CD1c-positive myeloid dendritic cell (primary cell): Measurements from ENCODE around the gene GALNS.
A peak's percentile ranks its signal among the peaks of the same experiment; 100 is the strongest.

Experiments
- DNase-seq: peaks from one replicate; pipeline ENCODE4 v3.0.0-alpha.2; 2016; ENCODE audit errors: extremely low spot score

The GALNS gene

GRCh38 chr16:88857728-88858339 lies 1.1 kb upstream of the GALNS start:
- peak; percentile 86 for DNase-seq

GRCh38 chr16:88856122-88856827 lies 472 bp downstream of the GALNS start:
- peak; percentile 30 for DNase-seq

GRCh38 chr16:88855736-88856121 lies 1.0 kb downstream of the GALNS start:
- no peak for DNase-seq

- DNase-seq: peak; percentile 53
These were observed 1.6 kb downstream of the GALNS start for GRCh38 chr16:88855176-88855575.

DNA sequence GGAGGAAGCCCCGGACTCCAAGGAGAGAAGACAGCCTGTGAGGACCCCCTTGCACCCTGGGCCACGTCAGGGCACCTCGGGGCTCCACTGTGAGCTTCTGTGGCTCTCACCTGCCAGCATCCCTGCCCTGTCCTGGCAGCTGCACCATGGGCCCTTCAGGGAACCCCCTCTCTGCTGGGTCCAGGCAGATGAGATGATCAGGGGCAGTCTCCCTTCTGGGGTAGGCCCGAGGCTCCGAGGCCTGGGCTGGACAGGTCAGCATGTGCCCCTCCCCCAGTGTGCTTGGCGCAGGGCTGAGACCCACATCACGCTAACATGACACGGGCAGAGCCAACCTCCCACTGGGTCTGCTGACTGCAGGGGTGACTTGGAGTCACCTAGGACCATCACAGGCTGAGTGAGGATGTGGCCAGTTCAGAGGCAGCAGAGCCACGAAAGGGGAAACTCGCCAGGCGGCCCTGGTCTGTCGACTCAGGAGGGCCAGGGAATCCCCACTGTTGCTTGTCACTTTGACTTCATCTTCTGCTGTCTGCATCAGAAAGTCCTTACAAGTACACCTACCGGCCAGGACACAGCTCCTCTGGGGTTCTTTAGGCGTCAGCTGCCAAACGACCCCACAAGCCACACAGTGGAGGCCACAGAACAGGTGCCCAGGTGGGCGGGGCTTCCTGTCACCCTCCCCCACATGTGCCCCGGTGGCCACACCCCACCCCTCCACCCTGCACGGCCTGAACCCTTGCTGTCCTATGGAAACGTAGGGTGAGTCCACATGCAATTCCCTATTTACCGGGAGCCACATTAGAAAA lies 2.2 kb downstream of the GALNS start:
- DNase-seq: peak; percentile 86

GRCh38 chr16:88853325-88853941 lies 3.3 kb downstream of the GALNS start:
- DNase-seq: peak; percentile 70

- DNase-seq: no peak
These were observed 5.1 kb downstream of the GALNS start for GRCh38 chr16:88851616-88852015.

DNA sequence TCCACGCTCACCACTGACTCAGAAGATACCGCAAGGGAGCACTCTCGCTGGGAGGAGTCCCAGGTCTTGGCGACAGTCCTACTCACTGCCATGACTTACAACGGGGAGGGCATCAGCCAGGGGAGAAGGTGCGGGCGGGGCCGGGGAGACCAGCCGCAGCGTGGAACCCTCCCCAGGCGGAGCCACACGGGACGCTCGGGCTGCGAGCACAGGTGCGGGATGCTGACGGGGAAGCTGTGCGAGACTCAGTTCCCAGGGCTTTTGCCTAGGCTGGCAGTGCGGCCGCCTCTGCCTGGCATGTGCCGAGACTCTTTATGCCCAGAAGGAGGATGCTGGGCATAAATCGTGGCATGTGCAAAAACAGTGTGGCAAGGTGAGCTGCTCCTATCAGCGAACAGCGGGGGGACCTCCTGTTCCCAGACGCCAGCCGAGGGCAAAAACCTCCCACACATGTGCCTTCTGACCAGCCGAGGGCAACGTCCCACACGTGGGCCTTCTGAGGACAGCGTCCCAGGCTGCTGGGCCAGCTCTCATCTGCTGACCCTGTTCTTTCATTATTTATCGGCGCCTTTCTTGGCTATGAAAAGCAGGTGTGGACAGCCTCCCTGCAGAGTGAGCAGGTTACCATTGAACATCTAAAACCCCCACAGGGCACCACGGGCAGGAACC lies 6.1 kb downstream of the GALNS start:
- no peak for DNase-seq

DNA sequence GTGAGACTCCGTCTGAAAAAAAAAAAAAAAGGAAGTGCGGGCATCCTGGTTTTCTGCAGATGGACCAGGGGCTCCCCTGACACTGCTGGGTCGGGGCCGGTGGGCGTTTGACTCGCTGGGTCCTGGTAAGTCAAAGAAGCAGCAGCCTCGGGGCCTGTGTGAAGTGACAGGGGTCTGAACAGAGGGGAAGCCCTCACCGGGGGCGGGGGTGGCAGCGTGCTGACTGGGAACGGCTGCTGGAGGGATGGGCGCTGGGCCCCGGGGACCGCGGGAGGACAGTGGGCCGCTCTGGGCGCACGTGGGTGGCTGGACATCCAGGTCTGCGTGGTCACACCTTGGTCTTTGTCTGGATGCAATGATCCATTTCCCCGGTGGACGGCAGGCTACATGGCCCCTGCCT lies 8.2 kb downstream of the GALNS start:
- no peak for DNase-seq

DNA sequence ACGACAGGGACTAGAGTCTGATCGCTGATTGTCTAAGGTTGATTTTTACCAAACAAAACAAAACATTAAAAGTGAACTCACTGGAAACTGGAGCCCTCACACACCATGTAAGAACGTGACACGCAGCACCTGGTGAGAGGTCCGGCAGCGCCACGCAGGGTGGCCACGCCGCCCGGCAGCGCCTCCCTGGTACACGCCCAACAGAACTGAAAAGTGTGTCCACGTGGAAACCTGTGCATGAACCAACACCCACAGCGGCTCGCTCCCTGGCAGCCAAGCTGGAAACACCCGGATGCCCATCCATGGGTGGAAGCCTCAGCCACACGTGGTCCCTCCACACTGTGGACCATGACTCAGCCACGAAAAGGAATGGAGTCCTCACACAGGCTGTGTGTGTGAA lies 9.1 kb downstream of the GALNS start:
- no peak for DNase-seq

GRCh38 chr16:88846088-88846487 lies 10.7 kb downstream of the GALNS start:
- DNase-seq: peak; percentile 90

DNA sequence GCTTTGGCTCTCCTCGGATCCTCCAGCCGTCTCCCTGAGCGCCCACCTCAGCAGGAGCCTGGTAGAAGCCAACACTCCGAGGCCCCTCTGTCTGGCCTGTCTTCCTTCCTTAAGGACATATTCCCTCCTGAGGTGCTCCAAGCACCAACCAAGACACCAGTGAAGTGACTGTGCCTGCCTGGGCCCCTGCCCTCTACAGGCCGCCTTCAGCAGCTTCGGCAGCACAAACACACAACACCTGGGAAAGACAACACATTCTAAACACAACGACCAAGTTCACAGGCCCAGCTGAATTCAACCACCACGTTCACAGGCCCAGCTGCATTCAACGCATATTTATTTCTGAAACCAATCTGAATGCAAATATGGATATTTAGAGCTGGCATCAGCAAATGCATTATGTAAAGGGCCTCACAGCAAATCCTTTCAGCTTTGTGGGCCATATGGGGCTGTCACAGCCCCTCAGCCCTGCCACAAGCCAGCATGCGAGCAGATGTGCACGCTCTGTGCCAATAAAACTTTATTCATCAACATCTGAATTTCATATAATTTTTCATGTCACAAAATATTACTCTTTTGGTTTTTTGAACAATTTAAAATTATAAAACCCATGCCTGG lies 12.2 kb downstream of the GALNS start:
- no peak for DNase-seq

GRCh38 chr16:88843256-88843655 lies 13.5 kb downstream of the GALNS start:
- DNase-seq: no peak

- DNase-seq: no peak
These were observed 13.9 kb downstream of the GALNS start for GRCh38 chr16:88842806-88843205.

DNA sequence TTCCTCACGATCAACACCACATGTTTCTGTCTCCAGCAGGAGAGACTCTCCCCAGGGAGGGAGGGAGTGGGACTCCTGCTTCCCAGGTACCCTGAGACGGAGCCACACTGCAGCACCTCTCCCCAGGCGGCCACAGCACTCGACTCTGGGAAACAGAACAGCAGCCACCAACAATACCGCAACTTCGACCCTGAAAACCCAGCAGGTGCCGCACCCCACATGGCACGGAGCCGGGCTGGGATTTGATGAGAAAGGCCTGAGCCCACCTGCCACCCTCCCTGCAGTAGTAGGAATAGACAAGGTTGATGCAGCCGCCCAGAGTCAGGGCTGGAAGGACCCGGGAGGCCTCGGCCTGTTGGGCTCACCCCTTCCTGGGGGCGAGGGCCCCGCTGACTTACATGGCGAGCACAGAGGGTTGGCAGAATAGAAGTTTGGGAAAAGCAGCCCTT lies 14.4 kb downstream of the GALNS start:
- DNase-seq: no peak

DNA sequence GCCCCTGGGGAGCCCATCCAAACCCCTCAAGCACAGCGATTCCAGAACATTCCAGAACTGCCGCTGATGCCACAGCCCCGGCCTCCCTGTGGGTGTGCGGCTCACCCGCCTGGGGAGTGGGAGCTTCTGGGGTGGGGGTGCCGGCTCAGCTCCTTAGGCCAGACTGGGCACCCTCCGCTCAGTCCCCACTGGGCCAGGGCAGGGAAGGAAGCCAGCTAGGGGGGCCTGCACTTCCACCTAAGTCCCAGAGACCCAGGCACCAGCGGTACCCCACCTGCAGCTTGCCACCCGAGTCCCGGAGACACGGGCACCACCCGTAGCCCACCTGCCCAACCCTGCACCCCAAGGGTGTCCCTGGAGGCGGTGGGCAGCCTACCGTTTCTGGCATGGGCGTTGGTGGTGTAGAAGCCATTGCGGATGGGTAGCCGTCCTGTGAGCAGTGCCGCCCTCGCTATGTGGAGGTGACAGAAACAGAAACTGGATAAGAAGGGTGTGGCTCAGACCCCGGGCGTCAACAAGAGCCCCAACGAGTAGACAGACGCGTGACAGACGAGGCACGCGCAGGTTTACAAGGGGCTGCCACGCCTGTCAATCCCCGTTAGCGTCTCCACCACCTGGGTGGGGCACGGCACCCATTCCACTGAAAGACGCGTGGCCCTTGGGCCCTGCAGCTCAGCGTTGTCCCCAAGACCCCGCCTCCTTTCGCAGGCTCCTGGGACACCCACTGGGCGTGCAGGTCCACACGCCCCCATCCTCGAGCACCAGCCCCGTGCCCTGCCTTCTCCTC lies 15.0 kb downstream of the GALNS start:
- no peak for DNase-seq

GRCh38 chr16:88840600-88841215 lies 16.0 kb downstream of the GALNS start:
- DNase-seq: no peak

DNA sequence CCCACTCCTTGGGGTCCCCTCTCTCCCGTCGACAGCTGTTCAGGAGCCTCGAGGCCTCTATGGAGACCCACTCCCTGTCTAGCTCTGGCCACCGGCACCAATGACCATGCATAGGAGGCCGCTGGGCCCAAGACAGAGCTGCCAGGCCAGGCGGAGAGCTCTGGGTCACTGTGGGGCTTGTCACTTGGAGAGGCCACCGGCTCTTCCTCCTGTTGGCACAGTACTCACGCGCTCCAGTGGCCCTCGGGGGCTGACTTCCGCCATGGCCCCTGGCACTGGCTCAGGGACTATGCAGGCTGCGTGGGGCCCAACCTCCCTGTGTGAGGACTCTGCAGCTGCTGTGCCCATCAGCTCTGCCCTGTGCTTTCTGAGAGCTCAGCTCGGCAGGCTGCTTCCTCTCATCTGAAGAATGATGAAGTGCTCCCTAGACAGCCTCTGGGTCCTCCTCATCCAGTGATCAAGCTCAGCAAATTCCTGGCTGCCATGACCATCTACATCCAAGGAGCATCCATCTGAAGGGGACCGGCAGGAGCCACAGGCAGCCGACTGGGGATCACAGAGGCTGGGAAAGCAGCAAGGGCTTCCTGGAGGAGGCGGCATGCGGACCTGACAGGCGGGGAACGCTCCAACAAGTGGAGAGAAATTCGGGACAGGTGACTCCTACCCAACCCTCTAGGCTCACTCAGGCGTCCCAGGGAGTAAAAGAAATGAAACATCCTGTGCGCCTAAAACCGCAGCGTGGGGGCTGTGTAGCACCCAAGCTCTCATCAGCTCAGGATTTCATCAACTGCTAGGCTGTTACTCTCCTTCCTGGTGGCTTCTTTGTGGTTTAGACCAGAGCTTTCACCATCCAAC lies 16.8 kb downstream of the GALNS start:
- DNase-seq: peak; percentile 18

DNA sequence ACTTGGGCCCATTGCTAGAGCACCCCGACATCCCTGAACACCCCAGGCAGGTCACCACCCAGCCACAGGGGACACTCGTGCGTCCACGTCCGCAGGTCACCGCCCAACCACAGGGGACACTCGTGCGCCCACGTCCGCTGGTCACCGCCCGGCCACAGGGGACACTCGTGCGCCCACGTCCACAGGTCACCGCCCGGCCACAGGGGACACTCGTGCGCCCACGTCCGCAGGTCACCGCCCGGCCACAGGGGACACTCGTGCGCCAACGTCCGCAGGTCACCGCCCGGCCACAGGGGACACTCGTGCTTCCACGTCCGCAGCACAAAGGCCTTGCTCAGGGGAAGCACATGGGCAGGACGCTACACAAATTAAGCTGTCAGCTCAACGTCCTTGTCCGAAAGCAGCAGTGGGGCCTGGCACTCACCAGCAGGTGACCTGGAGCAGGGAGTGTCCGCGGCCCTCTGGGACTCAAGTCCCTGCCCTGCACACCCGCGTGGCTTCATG lies 17.7 kb downstream of the GALNS start:
- no peak for DNase-seq
